Measurements from ENCODE around the gene TBC1D9.

TBC1D9 gene

DNA sequence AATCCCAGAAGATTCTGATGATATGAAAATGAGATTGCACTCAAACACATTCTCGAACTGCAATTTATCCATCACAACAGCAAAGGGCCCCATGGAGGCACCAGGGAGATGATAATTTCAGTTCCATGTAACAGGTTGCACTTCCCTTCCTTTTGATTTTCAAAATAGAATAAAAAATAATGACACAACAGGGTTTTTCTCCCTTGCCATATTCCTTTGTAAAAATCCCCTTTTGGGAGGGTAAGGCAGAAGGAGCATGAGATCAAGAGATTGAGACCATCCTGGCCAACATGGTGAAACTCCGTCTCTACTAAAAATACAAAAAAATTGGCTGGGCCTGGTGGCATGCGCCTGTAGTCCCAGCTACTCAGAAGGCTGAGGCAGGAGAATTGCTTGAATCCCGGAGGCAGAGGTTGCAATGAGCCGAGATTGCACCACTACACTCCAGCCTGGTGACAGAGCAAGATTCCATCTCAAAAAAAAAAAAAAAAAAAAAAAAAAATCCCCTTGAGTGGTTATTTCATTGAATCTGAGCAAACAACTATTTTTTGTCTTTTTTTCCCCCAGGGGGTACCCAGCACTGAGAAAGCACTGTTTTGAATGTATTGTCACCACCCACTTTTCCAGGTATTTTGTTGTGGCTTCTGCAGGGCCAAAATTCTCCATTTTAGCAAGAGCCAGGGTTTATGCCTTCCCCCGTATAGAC is 26.7 kb downstream of the TBC1D9 start:
- no peak overlapping the region for H3K4me3 ChIP-seq (ENCODE audit: control insufficient read depth, low read depth, low read length)
- DNase-seq (ENCODE audit: low read depth): no peak
- TF ChIP-seq CTCF (IDR thresholded peaks at IDR 0.05; ENCODE audit: control insufficient read depth, insufficient read depth, low read depth, low read length, missing control alignments): no peak

- TF ChIP-seq CTCF (IDR thresholded peaks at IDR 0.05; ENCODE audit: control insufficient read depth, insufficient read depth, low read depth, low read length, missing control alignments): no peak
- no peak for DNase-seq (ENCODE audit: low read depth)
- no peak overlapping the region for H3K4me3 ChIP-seq (ENCODE audit: control insufficient read depth, low read depth, low read length)
Observed at GRCh38 chr4:140726776-140727500, 29.2 kb downstream of the TBC1D9 start.

DNA sequence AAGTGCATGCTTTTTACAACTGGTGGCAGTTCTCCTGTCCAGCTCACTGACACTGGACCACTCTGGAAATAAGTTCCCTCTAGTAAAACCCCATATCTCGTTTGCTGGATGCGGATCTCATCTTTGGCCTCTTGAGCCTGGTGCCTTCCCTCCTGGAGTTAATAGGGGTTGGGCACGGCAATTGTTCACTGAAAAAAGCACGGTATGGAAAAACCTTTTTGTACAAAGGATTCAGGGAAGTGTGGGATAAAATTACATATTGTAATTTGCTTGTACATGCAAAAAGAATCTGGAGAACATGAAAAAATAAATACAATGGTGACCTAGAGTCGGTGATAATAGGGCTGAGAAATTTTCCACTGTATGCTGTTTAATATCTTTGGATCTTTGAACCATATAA is 30.6 kb downstream of the TBC1D9 start:
- TF ChIP-seq CTCF (IDR thresholded peaks at IDR 0.05; ENCODE audit: control insufficient read depth, insufficient read depth, low read depth, low read length, missing control alignments): no peak
- no peak overlapping the region for H3K4me3 ChIP-seq (ENCODE audit: control insufficient read depth, low read depth, low read length)
- DNase-seq (ENCODE audit: low read depth): no peak

DNA sequence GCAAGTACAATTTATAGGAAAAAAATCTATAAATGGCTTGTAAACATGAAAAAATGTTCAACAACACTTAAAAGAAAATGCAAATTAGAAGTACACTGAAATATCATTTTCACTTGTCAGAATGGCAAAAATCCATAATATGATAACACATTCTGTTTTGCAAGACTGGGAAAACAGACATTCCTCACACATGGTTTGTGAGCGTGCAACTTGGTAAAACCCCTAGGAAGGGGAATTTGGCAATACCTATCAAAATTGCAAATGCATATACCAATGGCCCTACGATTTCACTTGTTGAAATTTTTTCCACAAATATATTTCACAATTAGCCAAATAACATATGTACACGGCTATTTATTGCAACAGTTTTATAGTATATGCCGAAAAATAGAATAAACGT is 31.4 kb downstream of the TBC1D9 start:
- TF ChIP-seq CTCF (IDR thresholded peaks at IDR 0.05; ENCODE audit: control insufficient read depth, insufficient read depth, low read depth, low read length, missing control alignments): no peak
- DNase-seq (ENCODE audit: low read depth): no peak
- H3K4me3 ChIP-seq (ENCODE audit: control insufficient read depth, low read depth, low read length): no peak overlapping the region

DNA sequence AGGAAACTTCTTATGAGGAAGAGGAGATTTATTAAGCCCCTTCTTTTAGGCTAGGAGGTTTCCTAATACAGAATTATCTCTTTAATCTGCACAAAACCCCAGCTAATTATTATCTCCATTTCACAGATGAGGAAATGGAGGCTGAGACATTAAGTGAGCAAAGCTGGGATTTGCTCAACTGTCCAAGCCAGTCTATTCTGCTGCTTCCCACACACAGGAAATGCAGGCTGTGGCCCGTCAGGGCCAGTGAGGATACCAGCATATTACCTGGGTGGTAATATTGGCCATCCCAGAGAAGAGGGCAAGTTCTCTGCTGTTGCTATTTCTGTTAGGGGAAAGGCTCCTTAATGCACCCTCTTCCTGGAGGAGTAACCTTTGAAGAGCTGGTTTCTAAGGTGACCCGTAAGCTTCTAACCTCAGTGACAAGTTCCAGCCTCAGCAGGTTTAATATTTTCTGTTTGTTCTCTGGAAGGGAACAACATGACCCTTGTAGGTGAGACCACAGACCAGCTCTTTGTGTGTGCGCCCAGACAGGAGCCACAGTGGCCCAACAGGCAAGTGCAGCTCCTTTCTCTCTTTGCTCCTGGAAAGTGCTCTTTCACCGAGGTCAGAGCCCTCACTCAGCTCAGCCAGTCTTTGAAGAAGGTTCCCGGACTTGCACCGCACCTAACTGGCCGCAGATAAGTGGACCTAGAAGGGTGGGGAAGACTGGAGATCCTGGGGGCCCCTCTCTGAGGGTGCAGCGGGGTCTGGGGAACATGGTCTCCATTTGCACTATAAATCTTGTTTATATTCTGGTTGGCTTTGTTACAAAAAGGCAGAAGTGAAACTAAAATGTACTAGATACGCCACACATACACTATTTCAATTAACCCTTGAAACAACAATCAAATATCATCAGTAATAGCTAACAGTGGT is 35.5 kb downstream of the TBC1D9 start:
- no peak for DNase-seq (ENCODE audit: low read depth)
- no peak overlapping the region for H3K4me3 ChIP-seq (ENCODE audit: control insufficient read depth, low read depth, low read length)
- no peak for TF ChIP-seq CTCF (IDR thresholded peaks at IDR 0.05; ENCODE audit: control insufficient read depth, insufficient read depth, low read depth, low read length, missing control alignments)

- H3K4me3 ChIP-seq (ENCODE audit: control insufficient read depth, low read depth, low read length): no peak overlapping the region
- no peak for TF ChIP-seq CTCF (IDR thresholded peaks at IDR 0.05; ENCODE audit: control insufficient read depth, insufficient read depth, low read depth, low read length, missing control alignments)
- DNase-seq (ENCODE audit: low read depth): no peak
Observed at GRCh38 chr4:140719686-140720085, 36.5 kb downstream of the TBC1D9 start.

All from AG09309 (cell line).